ENCODE results near the gene TCF19. TPM values are rescaled to one million over a fixed set of nuclear protein-coding genes. Genes with fewer than 3 reads are reported as not detected.

Gene TCF19
- total RNA-seq, 1 experiment from 2014 or later: 15.0 TPM

DNA sequence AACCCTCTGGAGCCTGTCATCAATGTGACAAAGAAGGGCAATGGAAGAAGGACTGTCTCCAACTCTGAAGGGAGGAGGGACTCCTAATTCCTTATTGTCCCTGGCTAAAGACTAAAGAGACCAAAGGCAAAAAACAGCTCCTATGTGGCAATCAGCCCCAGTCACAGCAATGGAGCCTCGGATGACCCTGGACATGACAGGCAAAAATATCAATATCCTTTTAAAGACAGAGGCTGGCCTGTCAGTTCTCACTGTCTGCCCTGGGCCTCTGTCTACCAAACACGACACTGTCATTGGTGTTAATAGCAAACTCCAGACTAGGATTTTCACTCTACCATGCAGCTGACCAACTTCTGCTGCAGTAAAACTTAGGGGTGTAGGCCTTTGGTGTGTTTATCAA, 50.1 kb downstream of the TCF19 start:
- Histone ChIP-seq H3K23me2 (ENCODE audit: insufficient read length, low read depth, low read length, poor library complexity, severe bottlenecking) (no peaks in the 10 kb centered on the region), H4K20me1 (ENCODE audit: control insufficient read depth, insufficient read depth, insufficient read length) (no peaks in the 10 kb centered on the region), H3K4me2 (ENCODE audit: insufficient read depth, insufficient read length, low read length) (no peak overlapping the region), H3K79me2 (ENCODE audit: insufficient read depth, low read length) (no peaks in the 10 kb centered on the region), H2BK120ac (ENCODE audit: low read depth, low read length, poor library complexity, severe bottlenecking) (no peak overlapping the region), H3K9me3 (ENCODE audit: control insufficient read depth, low read depth, low read length) (no peaks in the 10 kb centered on the region), H3K23ac (ENCODE audit: insufficient read length, low read depth, low read length) (no peak overlapping the region), H3K9ac (ENCODE audit: extremely low read depth, insufficient read length, low read length) (no peak overlapping the region), H2AK5ac (ENCODE audit: insufficient read length, low read length) (no peak overlapping the region), H4K8ac (replicated peaks; ENCODE audit: insufficient read length, low read depth, low read length) (no peak overlapping the region), H2BK15ac (ENCODE audit: low read depth, low read length) (no peak overlapping the region), H2BK5ac (ENCODE audit: insufficient read length, low read length) (no peak overlapping the region), H2AFZ (ENCODE audit: low read length) (no peak overlapping the region), H2BK20ac (ENCODE audit: low read depth, low read length, poor library complexity, severe bottlenecking) (no peak overlapping the region), H3K27ac (ENCODE audit: insufficient read length, low read depth, low read length) (no peak overlapping the region), H3K27me3 (ENCODE audit: insufficient read depth, low read length) (no peaks in the 10 kb centered on the region), H3K79me1 (ENCODE audit: insufficient read depth, low read depth, low read length, poor library complexity, severe bottlenecking) (no peaks in the 10 kb centered on the region), H3K14ac (ENCODE audit: insufficient read depth, low read length) (no peak overlapping the region), H3T11ph (ENCODE audit: low read length) (no peak overlapping the region), H4K5ac (ENCODE audit: insufficient read length, low read depth, low read length) (no peak overlapping the region), H2BK12ac (ENCODE audit: insufficient read length, low read depth, low read length) (no peak overlapping the region), H4K91ac (ENCODE audit: insufficient read length, low read depth, low read length) (no peak overlapping the region), H3K56ac (ENCODE audit: insufficient read length, low read depth, low read length) (no peak overlapping the region), H3K4ac (ENCODE audit: low read depth, low read length) (no peak overlapping the region), H3K18ac (ENCODE audit: insufficient read length, low read depth, low read length) (no peak overlapping the region), H3K4me1 (ENCODE audit: insufficient read depth, low read length) (peaks cover 6% of the 10 kb centered on the region; the same call in 1 of the 2 replicates)
- H3K36me3 Mint-ChIP-seq (ENCODE audit: insufficient read depth in 1 of 3, low read depth in 3 of 3): no peaks in the 10 kb centered on the region; a peak in 1 of 7 replicates
- no peak for DNase-seq
- no peaks in the 10 kb centered on the region for H3K9me3 Mint-ChIP-seq
- no CpG with 5 or more reads among the region's 2 CpGs for WGBS (ENCODE audit: extremely low coverage, insufficient read length, low lambda C conversion rate)
- peaks cover 6% of the 10 kb centered on the region; the same call in 1 of the 2 replicates for H3K27me3 Mint-ChIP-seq (ENCODE audit: low read depth)
- no peak overlapping the region for H3K27ac Mint-ChIP-seq
- H3K4me1 Mint-ChIP-seq: peaks cover 23 to 29% of the 10 kb centered on the region in 2 experiments
- TF ChIP-seq, protein P1, sequence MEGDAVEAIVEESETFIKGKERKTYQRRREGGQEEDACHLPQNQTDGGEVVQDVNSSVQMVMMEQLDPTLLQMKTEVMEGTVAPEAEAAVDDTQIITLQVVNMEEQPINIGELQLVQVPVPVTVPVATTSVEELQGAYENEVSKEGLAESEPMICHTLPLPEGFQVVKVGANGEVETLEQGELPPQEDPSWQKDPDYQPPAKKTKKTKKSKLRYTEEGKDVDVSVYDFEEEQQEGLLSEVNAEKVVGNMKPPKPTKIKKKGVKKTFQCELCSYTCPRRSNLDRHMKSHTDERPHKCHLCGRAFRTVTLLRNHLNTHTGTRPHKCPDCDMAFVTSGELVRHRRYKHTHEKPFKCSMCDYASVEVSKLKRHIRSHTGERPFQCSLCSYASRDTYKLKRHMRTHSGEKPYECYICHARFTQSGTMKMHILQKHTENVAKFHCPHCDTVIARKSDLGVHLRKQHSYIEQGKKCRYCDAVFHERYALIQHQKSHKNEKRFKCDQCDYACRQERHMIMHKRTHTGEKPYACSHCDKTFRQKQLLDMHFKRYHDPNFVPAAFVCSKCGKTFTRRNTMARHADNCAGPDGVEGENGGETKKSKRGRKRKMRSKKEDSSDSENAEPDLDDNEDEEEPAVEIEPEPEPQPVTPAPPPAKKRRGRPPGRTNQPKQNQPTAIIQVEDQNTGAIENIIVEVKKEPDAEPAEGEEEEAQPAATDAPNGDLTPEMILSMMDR (conservative IDR thresholded peaks at IDR 0.05): no peak
- H3K4me3 Mint-ChIP-seq: no peak overlapping the region

Data from H9 (cell line).